Stomach (tissue), 4 donors: Measurements from ENCODE around the gene PRDX4.

Source experiments
- POLR2A ChIP-seq, 4 donors: fragments of 450-650 bp; IDR thresholded peaks; one replicate each; pipeline ENCODE4 v1.6.1; 2016; ENCODE audit warnings: antibody characterized with exemption in 4 of 4, control low read depth in 2 of 4, mild to moderate bottlenecking in 1 of 4, moderate library complexity in 1 of 4
- POLR2AphosphoS5 ChIP-seq, 3 donors: sonication (generic); formaldehyde crosslinking; IDR thresholded peaks; one replicate each; pipeline ENCODE4 v1.6.1; 2016; ENCODE audit warnings: antibody characterized with exemption in 3 of 3
- TF ChIP-seq, protein P1 (sequence below), 7 experiments: fragments of 450-650 bp in 4 of 7; fragments of 200-600 bp in 3 of 7; sonication (generic) in 3 of 7; IDR thresholded peaks; one replicate each; pipeline ENCODE4 v1.5.1; 2016 to 2019; ENCODE audit warnings: antibody characterized with exemption in 7 of 7, control low read depth in 2 of 7, mild to moderate bottlenecking in 1 of 7

- TF ChIP-seq, protein P1, sequence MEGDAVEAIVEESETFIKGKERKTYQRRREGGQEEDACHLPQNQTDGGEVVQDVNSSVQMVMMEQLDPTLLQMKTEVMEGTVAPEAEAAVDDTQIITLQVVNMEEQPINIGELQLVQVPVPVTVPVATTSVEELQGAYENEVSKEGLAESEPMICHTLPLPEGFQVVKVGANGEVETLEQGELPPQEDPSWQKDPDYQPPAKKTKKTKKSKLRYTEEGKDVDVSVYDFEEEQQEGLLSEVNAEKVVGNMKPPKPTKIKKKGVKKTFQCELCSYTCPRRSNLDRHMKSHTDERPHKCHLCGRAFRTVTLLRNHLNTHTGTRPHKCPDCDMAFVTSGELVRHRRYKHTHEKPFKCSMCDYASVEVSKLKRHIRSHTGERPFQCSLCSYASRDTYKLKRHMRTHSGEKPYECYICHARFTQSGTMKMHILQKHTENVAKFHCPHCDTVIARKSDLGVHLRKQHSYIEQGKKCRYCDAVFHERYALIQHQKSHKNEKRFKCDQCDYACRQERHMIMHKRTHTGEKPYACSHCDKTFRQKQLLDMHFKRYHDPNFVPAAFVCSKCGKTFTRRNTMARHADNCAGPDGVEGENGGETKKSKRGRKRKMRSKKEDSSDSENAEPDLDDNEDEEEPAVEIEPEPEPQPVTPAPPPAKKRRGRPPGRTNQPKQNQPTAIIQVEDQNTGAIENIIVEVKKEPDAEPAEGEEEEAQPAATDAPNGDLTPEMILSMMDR (IDR thresholded peaks at IDR 0.05), result no peak
- TF ChIP-seq POLR2AphosphoS5 (IDR thresholded peaks at IDR 0.05) (no peak), POLR2A (IDR thresholded peaks at IDR 0.05) (no peak)
Measured at GRCh38 chrX:23644744-23645143, 22.5 kb upstream of the PRDX4 start.
